Muscle of leg (tissue), 11 donors: ENCODE data around the gene RNU6-1. TPM values are rescaled to one million over a fixed set of nuclear protein-coding genes. Genes with fewer than 3 reads are reported as not detected.

Source experiments
- DNase-seq: peaks from one replicate; pipeline ENCODE4 v3.0.0; 2013
- H3K27ac ChIP-seq: one replicate; pipeline ENCODE4 v1.5.1; 2013; ENCODE audit warnings: mild to moderate bottlenecking, low read length, control low read depth
- H3K27me3 ChIP-seq: one replicate; pipeline ENCODE4 v1.6.1; 2013; ENCODE audit warnings: low read length; ENCODE audit not compliant: control insufficient read depth, insufficient read depth
- H3K36me3 ChIP-seq: one replicate; pipeline ENCODE4 v1.6.1; 2013; ENCODE audit warnings: low read length; ENCODE audit not compliant: control insufficient read depth, insufficient read depth
- H3K4me1 ChIP-seq: one replicate; pipeline ENCODE4 v1.6.1; 2013; ENCODE audit warnings: low read length; ENCODE audit not compliant: control insufficient read depth, insufficient read depth
- H3K4me3 ChIP-seq: one replicate; pipeline ENCODE4 v1.5.1; 2013; ENCODE audit warnings: low read length, control low read depth
- H3K9me3 ChIP-seq: replicated peaks from 2 replicates; pipeline ENCODE4 v1.6.1; 2013; ENCODE audit warnings: low read depth, low read length; ENCODE audit not compliant: control insufficient read depth
- WGBS: methylation state at CpG from one replicate; pipeline ENCODE4 v1.1.5; 2013; ENCODE audit warnings: missing lambda C conversion rate; ENCODE audit not compliant: insufficient coverage; 5-methylcytosine and 5-hydroxymethylcytosine counted together
- polyA plus RNA-seq, 8 donors: library from polyadenylated mRNA; unstranded; fragments of 120-200 nt; gene quantifications; one replicate each; pipeline versions ENCODE4 v1.2.1 to v1.2.3, GENCODE V29; 2013; ENCODE audit warnings: inconsistent platforms in 1 of 8, low replicate concordance in 1 of 8; ENCODE audit not compliant: insufficient read length in 8 of 8, insufficient read depth in 1 of 8
- total RNA-seq: library from RNA; stranded (reverse); fragments of 120-200 nt; gene quantifications from one replicate; pipeline ENCODE4 v1.2.4, GENCODE V29; 2013

Gene RNU6-1
- total and polyA plus RNA-seq, 9 donors, result not detected

DNA sequence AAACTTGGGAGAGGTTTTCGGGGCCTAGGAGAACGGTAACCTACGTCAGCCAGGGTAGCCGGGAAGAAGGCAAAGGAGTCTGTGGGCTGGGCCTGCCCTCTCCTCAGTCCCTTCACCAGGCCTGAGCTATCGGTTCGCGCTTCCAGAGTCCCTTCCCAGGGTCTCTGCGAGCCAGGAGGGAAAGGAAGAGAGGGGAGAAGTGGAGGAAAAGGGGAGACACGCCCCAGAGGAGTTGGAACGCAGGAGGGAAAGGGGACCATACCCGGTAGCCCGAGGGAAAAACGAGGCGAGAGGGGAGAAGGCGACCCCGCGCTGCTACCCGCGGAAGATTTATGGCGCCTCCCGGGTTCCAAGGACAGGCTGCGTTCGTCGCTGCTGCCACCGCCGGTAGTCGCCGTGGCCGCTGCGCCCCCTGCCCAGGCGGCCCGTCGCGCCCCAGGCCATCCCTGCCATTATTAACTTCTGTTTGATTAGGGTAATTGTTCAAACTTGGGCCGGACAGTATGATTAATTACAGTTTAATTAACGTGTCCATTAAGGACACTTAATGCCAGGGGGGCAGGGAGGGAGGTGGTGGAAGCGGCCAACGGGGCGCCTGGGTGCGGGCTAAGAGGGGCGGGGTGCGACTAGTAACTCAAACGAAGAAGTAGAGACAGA, 17.9 kb downstream of the RNU6-1 start:
- Histone ChIP-seq H3K4me3 (no peak overlapping the region), H3K9me3 (no peaks in the 10 kb centered on the region), H3K4me1 (peaks cover 41% of the 10 kb centered on the region), H3K27me3 (peaks cover 89% of the 10 kb centered on the region), H3K27ac (no peak overlapping the region), H3K36me3 (no peaks in the 10 kb centered on the region)
- no peak for DNase-seq
- WGBS, result 2% methylated on average over 33 of the region's 43 CpGs

DNA sequence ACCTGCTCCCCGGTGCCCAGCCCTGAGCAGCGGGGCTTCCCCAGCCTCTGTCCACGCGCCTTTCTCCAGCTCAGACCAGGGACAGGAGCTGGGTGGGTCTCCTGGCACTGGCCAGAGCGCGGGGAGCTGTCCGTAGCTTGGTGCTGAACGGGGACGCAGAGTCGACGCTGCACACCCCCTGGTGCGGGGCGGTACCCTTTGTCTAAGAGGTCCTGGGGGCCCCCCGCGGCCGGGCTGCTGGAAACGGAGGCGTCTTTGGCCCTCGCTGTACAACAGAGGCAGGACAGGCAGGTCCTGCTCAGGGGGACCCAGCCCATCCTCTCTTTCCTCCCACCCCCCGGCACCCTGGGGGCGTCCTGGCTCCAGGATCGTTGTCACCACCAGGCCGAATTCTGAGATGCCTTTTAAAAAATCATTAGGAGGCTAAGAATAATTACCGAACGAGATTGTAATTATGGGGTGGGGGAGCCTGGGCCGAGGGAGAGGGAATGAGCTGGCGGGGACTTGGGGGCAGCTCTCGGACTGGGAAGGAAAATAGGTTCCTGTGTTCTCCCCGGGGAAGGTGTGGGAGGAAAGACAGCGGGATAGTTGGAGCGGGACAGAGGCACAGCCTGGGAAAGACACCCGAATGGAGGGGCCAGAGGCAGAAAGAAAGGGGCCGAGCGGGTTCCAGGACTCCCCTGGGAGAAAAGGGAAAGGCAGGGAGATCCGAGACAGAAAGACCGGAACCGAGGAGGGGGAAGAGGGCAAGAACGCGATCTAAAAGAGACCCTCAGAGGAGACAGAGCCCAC, 18.7 kb downstream of the RNU6-1 start:
- WGBS, result 2% methylated on average over 30 of the region's 39 CpGs
- no peak overlapping the region for H3K4me3 ChIP-seq
- H3K9me3 ChIP-seq, result no peaks in the 10 kb centered on the region
- H3K36me3 ChIP-seq, result no peaks in the 10 kb centered on the region
- H3K4me1 ChIP-seq, result peaks cover 36% of the 10 kb centered on the region
- DNase-seq, result peak; percentile 80
- H3K27ac ChIP-seq, result no peak overlapping the region
- peaks cover 82% of the 10 kb centered on the region for H3K27me3 ChIP-seq

DNA sequence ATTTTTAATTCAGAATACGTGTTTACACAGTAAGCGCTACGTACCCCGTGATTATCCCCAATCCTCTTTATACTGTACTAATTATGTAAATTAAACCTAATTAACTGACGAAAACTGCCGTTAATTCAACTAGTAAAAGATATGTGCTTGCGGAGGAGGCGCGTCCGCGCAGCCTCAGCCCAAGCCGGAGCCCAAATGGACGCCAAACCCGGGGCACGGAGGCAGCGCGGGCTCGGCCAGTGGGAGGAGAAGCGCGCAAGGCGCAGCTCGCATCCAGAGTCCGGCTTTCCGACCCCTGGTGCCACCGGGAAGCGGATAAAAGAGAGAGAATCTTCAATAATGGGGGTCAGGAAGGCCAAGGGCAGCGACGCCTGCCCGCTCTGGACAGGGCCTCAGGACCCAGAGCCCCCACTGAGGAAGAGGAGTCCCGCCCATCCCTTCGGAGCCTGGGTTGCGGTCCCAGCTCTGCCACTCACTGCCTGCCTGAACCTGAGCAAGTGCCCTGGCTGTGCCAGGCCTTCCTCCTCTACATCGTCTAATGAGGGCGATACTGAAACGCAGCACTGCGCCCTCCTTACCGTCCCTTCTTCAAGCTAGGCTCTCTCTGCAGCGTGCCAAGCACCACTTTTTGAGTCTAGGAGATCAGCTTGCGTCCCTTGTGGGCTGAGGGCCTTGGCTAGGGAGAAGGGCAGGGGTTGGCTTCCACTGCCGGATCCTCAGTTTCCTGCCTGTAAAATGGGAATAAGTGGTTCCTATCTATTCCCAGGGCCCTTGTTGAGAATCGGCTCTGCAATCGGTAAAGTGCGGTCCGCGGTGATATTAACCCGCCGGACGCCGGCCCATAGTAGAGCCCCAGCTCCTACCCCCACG, 19.5 kb downstream of the RNU6-1 start:
- peaks cover 74% of the 10 kb centered on the region for H3K27me3 ChIP-seq

DNA sequence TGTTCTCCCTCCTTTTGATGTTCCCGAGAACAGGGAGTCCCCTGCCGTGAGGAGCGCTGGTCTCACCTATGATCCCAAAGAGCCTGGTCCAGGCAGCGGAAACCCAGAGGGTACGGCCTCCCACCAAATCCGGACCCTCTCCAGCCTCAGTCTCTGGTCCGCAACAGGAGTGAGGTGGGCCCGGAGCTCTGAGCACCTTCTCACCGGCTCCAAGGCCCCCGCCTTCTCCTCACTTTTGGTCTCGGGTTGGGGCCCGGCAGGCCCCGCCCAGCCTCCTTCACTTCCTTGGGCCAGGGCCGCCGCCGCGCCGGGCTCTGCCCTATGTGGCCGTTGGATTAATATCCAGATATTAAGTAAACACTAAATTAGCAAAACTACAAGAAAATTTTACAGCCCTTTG, 20.2 kb downstream of the RNU6-1 start:
- no peak overlapping the region for H3K27ac ChIP-seq
- no peaks in the 10 kb centered on the region for H3K36me3 ChIP-seq
- peaks cover 24% of the 10 kb centered on the region for H3K4me1 ChIP-seq
- H3K4me3 ChIP-seq, result no peak overlapping the region
- peaks cover 67% of the 10 kb centered on the region for H3K27me3 ChIP-seq
- DNase-seq, result no peak
- H3K9me3 ChIP-seq, result no peaks in the 10 kb centered on the region
- WGBS, result 7% methylated on average over 11 of the region's 19 CpGs

More for the DNA sequence above, 19.5 kb downstream of the RNU6-1 start:
- Histone ChIP-seq H3K36me3 (no peaks in the 10 kb centered on the region), H3K4me1 (peaks cover 27% of the 10 kb centered on the region), H3K27ac (no peak overlapping the region), H3K9me3 (no peaks in the 10 kb centered on the region), H3K4me3 (no peak overlapping the region)
- no peak for DNase-seq
- WGBS, result 5% methylated on average over 37 of the region's 50 CpGs

DNA sequence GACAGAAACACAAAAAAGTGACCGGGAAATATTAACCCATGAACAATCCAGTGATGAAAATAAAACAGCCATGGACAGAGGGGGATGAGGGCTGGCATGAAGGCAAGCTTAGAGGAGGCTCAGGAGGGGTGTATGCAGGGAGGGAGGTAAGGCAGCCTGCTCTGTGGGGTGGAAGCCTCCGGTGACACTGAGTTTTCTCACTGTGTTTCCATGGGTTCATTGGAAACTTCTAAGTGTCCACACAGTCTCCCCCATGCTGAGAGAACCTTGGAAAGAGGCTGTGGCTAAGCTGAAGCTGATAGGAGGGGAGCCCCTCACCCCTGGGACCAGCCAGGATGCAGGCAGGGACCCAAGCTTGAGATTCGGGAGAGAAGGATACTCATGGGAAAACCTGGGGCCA, 21.4 kb downstream of the RNU6-1 start:
- H3K27me3 ChIP-seq, result peaks cover 55% of the 10 kb centered on the region
- no peak overlapping the region for H3K4me3 ChIP-seq
- no peak for DNase-seq
- H3K9me3 ChIP-seq, result no peaks in the 10 kb centered on the region
- 17% methylated on average over 1 of the region's 3 CpGs for WGBS
- H3K4me1 ChIP-seq, result peaks cover 18% of the 10 kb centered on the region
- H3K36me3 ChIP-seq, result no peaks in the 10 kb centered on the region
- no peak overlapping the region for H3K27ac ChIP-seq

DNA sequence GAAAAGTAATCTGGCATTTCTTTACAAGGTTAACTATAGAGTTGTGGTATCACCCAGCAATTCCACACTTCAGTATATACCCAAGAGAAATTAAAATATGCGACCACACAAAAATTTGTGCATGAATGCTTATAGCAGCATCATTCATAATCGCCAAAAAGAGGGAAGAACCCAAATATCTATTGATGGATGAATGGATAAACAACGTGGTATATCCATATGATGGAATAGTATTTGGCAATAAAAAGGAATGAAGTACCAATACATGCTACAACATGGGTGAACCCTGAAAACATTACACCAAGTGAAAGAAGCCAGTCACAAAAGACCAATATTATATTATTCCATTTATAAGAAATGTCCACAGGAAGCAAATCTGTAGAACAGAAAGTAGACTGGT, 23.2 kb downstream of the RNU6-1 start:
- WGBS, result no CpG with 5 or more reads among the region's 3 CpGs

DNA sequence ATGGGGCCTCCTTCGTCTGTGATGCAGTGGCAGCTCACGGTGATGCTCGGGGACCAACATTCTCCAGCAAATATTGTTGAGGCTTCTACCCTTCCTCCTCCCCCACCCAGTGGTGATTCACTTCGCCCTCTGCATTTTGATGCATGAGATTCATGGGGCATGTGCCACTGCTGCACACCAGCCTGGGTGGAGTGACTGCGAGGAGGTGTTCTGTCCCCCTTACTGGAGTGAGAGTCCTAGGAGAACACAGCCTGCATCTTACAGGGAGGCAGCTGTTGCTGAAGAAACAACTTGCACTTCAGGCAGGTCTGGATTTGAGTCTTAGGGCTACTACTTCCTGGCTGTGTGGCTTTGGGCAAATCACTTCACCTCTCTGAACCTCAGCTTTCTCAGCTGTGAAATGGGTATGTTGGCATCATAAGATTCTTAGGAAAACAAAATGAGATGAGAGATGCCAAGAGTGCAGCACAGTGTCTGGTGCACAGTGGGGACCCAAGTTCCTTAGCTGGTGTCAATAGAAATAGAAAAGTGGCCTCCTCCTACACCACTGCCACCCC, 24.7 kb downstream of the RNU6-1 start:
- WGBS, result 87% methylated on average over 4 of the region's 5 CpGs
- Histone ChIP-seq H3K27me3 (peaks cover 23% of the 10 kb centered on the region), H3K9me3 (no peaks in the 10 kb centered on the region)

More for the DNA sequence above, 23.2 kb downstream of the RNU6-1 start:
- H3K27ac ChIP-seq, result no peak overlapping the region
- DNase-seq, result no peak
- peaks cover 13% of the 10 kb centered on the region for H3K4me1 ChIP-seq
- no peak overlapping the region for H3K4me3 ChIP-seq
- peaks cover 38% of the 10 kb centered on the region for H3K27me3 ChIP-seq
- no peaks in the 10 kb centered on the region for H3K36me3 ChIP-seq
- no peaks in the 10 kb centered on the region for H3K9me3 ChIP-seq

DNA sequence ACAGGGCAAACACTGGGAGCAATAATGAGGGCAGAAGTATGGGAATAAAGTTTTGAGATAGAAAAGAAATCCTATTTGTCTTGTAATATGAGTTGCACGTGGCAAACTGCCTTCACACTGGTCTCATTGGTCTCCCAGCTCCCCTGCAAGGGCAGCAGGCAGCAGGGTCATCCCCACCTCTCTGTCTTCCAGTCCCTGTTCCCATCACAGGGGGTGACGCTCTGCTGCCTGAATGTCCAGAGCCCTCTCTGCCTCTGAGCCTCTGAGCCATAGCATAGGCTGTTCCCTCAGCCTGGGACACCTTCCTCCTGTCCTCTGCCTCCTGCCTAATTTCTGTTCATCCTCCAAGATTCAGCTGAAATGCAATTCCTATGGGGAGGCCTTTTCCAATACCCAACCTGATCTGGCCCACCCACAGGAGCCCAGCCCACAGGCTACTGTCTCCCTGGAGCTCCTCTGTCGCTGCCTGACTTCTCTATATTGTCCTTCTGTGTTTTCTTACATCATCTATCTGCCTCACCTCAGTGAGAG, 26.7 kb downstream of the RNU6-1 start:
- Histone ChIP-seq H3K4me3 (no peak overlapping the region), H3K27me3 (peaks cover 4% of the 10 kb centered on the region), H3K9me3 (no peaks in the 10 kb centered on the region), H3K27ac (no peak overlapping the region), H3K36me3 (peaks cover 7% of the 10 kb centered on the region), H3K4me1 (no peaks in the 10 kb centered on the region)
- no peak for DNase-seq
- WGBS, result 69% methylated on average over 1 of the region's 3 CpGs

More for the DNA sequence above, 24.7 kb downstream of the RNU6-1 start:
- DNase-seq, result no peak
- no peaks in the 10 kb centered on the region for H3K36me3 ChIP-seq
- no peak overlapping the region for H3K4me3 ChIP-seq
- H3K4me1 ChIP-seq, result no peaks in the 10 kb centered on the region
- no peak overlapping the region for H3K27ac ChIP-seq

DNA sequence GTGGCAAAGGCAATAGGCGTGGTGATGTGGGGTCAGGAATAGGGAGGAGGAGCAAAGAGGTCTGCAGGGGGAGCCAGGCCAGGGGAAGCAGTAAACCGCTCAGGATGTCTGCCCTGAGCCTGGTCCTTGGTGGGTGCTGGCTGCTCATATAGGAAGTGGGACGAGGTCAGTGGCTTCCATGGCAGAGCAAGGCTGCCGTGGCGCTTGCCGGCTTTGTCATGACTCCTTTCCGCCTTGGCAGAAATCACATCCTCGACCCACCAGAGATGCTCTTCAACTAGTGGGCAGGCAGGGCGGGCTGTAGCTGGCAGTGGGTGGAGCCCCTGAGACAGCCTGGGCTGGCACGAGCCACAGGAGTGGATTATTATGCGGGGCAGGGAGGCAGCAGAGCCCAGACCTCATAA, 27.6 kb downstream of the RNU6-1 start:
- Histone ChIP-seq H3K36me3 (peaks cover 7% of the 10 kb centered on the region), H3K9me3 (no peaks in the 10 kb centered on the region), H3K4me1 (no peaks in the 10 kb centered on the region), H3K4me3 (no peak overlapping the region), H3K27ac (no peak overlapping the region), H3K27me3 (no peaks in the 10 kb centered on the region)
- 56% methylated on average over 10 of the region's 11 CpGs for WGBS
- no peak for DNase-seq
